Small intestine (tissue), 4 donors: ENCODE results near the gene ITPRIPL1. TPM values are rescaled to one million over a fixed set of nuclear protein-coding genes. Genes with fewer than 3 reads are reported as not detected.

Source experiments
- polyA plus RNA-seq, 4 donors: library from polyadenylated mRNA; stranded (reverse) in 3 of 4; unstranded in 1 of 4; fragments of 200-250 nt in 3 of 4; fragments of 120-200 nt in 1 of 4; gene quantifications; one replicate each; pipeline versions ENCODE4 v1.2.1 to v1.2.3, GENCODE V29; 2013
- donor health status: healthy with polysubstance abuse.
- donor health status: Bipolar disorder and iron deficiency.
- donor health status: healthy.

ITPRIPL1 gene
- polyA plus RNA-seq, 4 donors: 0.27 to 1.9 (median 0.92) TPM; not detected in 1

Other genes starting within 250 kb of the ITPRIPL1 start
- 1 to 10 TPM in 1 of 4 donors, under 1 TPM in 1, not detected in 2; 0.69 to 1.5 TPM for gene ADRA2B, start 208.7 kb upstream of the ITPRIPL1 start, polyA plus RNA-seq
- gene ASTL, start 186.8 kb upstream of the ITPRIPL1 start, polyA plus RNA-seq: not detected
- gene DUSP2, start 179.9 kb upstream of the ITPRIPL1 start, polyA plus RNA-seq: 1 to 10 TPM in 3 of 4 donors, under 1 TPM in 1; 0.45 to 5.1 (median 2.4) TPM
- gene STARD7, start 116.5 kb upstream of the ITPRIPL1 start, polyA plus RNA-seq: 100 to 1,000 TPM in 1 of 4 donors, 10 to 100 TPM in 3; 44.5 to 123 (median 66.7) TPM
- gene TMEM127, start 59.3 kb upstream of the ITPRIPL1 start, polyA plus RNA-seq: 10 to 100 TPM; 12.1 to 47.9 (median 21.1) TPM
- gene CIAO1, start 59.1 kb upstream of the ITPRIPL1 start, polyA plus RNA-seq: 10 to 100 TPM; 50.3 to 73.2 (median 56.6) TPM
- gene SNRNP200, start 19.8 kb upstream of the ITPRIPL1 start, polyA plus RNA-seq: 100 to 1,000 TPM in 1 of 4 donors, 10 to 100 TPM in 3; 55.4 to 156 (median 66.9) TPM
- 10 to 100 TPM in 1 of 4 donors, 1 to 10 TPM in 3; 1.6 to 16.7 (median 5.6) TPM for gene NCAPH, start 10.4 kb downstream of the ITPRIPL1 start, polyA plus RNA-seq
- 1 to 10 TPM in 3 of 4 donors, under 1 TPM in 1; 0.61 to 6.2 (median 3.1) TPM for gene NEURL3, start 180.0 kb downstream of the ITPRIPL1 start, polyA plus RNA-seq
- gene ARID5A, start 211.4 kb downstream of the ITPRIPL1 start, polyA plus RNA-seq: 10 to 100 TPM in 1 of 4 donors, 1 to 10 TPM in 3; 2.9 to 15.2 (median 7.8) TPM